SK-N-MC (cell line): ENCODE results near the gene SHISA9.
"Not testable (repeated sequence)": the region's sequence is repeated elsewhere in the genome, so short reads cannot be mapped to it uniquely, and the experiment has no call there.

Experiments used
- DNase-seq: peaks from one replicate; pipeline ENCODE4 v3.0.0-alpha.2; 2011; ENCODE audit warnings: low read depth, low spot score
- H3K27ac ChIP-seq: fragments of 200-600 bp; sonication (generic); 2 replicates; pipeline ENCODE4 v1.5.1; 2016; ENCODE audit warnings: mixed run types
- H3K36me3 ChIP-seq: fragments of 200-600 bp; sonication (generic); 2 replicates; pipeline ENCODE4 v1.6.1; 2017; ENCODE audit warnings: antibody characterized with exemption, low read length, mixed read lengths; ENCODE audit not compliant: insufficient read depth
- H3K4me3 ChIP-seq: fragments of 200-600 bp; sonication (generic); 2 replicates; pipeline ENCODE4 v1.5.1; 2016
- H3K9ac ChIP-seq: fragments of 200-600 bp; sonication (generic); 2 replicates; pipeline ENCODE4 v1.8.0; 2017; ENCODE audit warnings: mixed run types, mixed read lengths; ENCODE audit not compliant: insufficient read length
- H3K9me3 ChIP-seq: fragments of 200-600 bp; sonication (generic); 2 replicates; pipeline ENCODE4 v1.6.1; 2017; ENCODE audit warnings: low read depth, mild to moderate bottlenecking, antibody characterized with exemption, low read length, moderate library complexity, mixed read lengths
- EZH2 ChIP-seq: fragments of 200-600 bp; sonication (generic); IDR thresholded peaks from one replicate; pipeline ENCODE4 v1.6.1; 2017; ENCODE audit warnings: antibody characterized with exemption
- FOXP2 ChIP-seq: optimal IDR thresholded peaks from 2 replicates; pipeline ENCODE3; 2011; ENCODE audit warnings: mild to moderate bottlenecking, moderate library complexity; ENCODE audit not compliant: insufficient read depth; ENCODE audit errors: extremely low read length, control extremely low read depth
- POLR2AphosphoS5 ChIP-seq: IDR thresholded peaks from 2 replicates; pipeline ENCODE4 v1.6.1; 2012; ENCODE audit warnings: mild to moderate bottlenecking, low read depth, low read length, borderline replicate concordance

Gene SHISA9

DNA sequence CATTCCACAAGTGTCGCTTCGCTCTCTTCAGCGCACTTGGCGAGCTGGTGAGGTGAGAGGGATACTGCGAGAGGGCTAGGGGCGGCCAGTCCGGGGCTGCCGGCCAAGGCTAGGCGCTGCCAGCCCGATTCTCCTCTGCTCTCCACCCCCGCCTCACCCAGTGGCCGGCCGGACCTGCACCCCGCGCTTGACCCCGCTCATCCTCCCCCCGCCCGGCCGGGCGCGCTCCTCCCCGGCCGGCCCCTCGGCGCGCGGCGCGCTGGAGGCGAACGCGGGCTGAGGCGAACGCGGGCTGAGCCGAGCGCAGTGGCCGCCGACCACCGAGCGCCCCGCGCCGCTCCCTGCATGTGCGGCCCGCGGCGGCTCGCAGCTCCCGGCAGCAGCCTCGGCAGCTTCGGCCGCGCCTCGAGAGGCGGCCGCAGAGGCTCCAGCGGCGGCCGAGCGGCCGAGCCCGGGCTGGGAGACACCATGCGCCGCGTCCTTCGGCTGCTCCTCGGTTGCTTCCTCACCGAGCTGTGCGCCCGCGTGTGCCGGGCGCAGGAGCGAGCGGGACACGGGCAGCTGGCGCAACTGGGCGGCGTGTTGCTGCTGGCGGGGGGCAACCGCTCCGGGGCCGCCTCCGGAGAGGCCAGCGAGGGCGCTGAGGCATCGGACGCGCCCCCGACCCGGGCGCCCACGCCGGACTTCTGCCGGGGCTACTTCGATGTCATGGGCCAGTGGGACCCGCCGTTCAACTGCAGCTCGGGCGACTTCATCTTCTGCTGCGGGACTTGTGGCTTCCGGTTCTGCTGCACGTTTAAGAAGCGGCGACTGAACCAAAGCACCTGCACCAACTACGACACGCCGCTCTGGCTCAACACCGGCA is at the start of gene SHISA9:
TSS of gene SHISA9 (plus strand) at position 2 of the 865 bp plus-strand sequence.
- no peak for TF ChIP-seq EZH2
- no peak for TF ChIP-seq POLR2AphosphoS5
- no peak for TF ChIP-seq FOXP2
- peak within 1 kb of the TSS; percentile 89 for H3K4me3 ChIP-seq
- no peaks in the 10 kb centered on the region for H3K36me3 ChIP-seq
- no peak for DNase-seq
- H3K9ac ChIP-seq, result peak within 1 kb of the TSS; percentile 72
- no peak within 1 kb of the TSS for H3K27ac ChIP-seq
- H3K9me3 ChIP-seq, result no peaks in the 10 kb centered on the region

DNA sequence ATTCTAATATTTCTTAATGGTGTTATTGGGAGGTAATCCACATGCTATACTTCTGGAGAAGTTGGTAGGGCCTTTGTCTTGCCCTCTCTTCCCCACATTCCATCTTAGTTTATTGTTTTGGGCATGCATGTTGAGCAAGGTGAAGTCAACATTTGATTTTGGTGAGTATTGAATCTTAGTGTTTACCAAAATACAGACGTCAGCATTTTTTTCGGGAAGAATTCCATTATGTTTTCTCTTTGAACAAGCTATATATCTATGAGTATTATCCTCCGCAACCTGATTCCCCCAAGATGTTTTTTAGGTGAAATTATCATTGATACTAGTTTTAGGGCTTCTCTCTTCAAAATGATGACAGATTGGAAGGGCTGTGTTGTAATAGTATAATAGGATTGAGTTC is 47.4 kb upstream of the SHISA9 start:
- TF ChIP-seq EZH2 (no peak), FOXP2 (no peak)
- H3K4me3 ChIP-seq, result no peak overlapping the region
- H3K27ac ChIP-seq, result no peak overlapping the region
- no peak for DNase-seq
- H3K9me3 ChIP-seq, result no peaks in the 10 kb centered on the region
- H3K36me3 ChIP-seq, result no peaks in the 10 kb centered on the region
- no peak overlapping the region for H3K9ac ChIP-seq

DNA sequence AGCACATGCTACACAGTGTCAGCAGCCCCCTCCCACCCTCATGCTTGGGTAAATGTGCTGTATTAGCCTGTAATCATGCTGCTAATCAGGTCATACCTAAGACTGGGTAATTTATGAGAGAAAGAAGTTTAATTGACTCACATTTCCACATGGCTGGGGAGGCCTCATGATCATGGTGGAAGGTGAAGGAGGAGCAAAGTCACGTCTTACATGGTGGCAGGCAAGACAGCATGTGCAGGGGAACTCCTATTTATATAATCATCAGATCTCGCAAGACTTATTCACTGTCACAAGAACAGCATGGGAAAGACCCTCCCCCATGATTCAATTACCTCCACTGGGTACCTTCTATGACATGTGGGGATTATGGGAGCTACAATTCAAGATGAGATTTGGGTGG is 44.0 kb upstream of the SHISA9 start:
- not testable (repeated sequence) for DNase-seq, H3K27ac ChIP-seq, H3K9me3 ChIP-seq, H3K9ac ChIP-seq, H3K36me3 ChIP-seq, H3K4me3 ChIP-seq

DNA sequence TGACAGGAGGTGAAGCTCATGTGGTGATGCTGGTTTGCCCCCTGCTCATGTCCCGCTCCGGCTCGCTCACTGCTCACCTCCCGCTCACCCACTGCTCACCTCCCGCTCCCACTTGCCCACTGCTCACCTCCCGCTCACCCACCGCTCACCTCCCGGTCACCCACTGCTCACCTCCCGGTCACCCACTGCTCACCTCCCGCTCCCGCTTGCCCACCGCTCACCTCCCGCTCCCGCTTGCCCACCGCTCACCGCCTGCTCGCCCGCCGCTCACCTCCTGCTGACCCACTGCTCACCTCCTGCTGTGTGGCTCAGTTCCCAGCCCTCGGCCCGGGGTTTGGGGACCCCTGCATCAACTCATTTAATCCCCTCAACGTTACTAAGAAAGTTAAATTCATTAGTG is 39.1 kb upstream of the SHISA9 start:
- Histone ChIP-seq H3K4me3 (no peak overlapping the region), H3K36me3 (no peaks in the 10 kb centered on the region), H3K9me3 (no peaks in the 10 kb centered on the region), H3K27ac (no peak overlapping the region), H3K9ac (no peak overlapping the region)
- no peak for TF ChIP-seq POLR2AphosphoS5
- no peak for TF ChIP-seq FOXP2
- TF ChIP-seq EZH2, result no peak
- no peak for DNase-seq

DNA sequence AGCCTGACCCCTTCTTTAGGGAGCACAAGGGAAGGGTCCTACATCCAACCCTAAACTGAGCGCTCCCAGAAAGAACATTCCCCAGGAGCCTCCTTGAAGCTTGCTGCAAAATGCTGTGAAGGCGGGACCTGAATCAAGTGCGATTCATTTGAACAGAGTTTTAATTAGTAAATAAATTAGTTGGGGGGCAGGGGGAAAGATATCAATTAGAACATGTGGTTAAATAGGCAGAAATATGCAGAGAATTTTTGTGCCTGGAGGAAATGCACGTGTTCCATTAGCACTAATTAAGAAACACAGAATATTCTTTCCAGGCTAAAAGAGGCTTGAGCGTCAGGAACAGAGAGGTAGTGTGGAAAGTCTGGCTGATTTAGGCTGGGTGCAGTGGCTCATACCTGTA is 38.5 kb upstream of the SHISA9 start:
- DNase-seq, result no peak
- Histone ChIP-seq H3K9me3 (no peaks in the 10 kb centered on the region), H3K36me3 (no peaks in the 10 kb centered on the region), H3K27ac (no peak overlapping the region), H3K4me3 (no peak overlapping the region), H3K9ac (no peak overlapping the region)
- no peak for TF ChIP-seq FOXP2
- TF ChIP-seq EZH2, result no peak
- TF ChIP-seq POLR2AphosphoS5, result no peak

DNA sequence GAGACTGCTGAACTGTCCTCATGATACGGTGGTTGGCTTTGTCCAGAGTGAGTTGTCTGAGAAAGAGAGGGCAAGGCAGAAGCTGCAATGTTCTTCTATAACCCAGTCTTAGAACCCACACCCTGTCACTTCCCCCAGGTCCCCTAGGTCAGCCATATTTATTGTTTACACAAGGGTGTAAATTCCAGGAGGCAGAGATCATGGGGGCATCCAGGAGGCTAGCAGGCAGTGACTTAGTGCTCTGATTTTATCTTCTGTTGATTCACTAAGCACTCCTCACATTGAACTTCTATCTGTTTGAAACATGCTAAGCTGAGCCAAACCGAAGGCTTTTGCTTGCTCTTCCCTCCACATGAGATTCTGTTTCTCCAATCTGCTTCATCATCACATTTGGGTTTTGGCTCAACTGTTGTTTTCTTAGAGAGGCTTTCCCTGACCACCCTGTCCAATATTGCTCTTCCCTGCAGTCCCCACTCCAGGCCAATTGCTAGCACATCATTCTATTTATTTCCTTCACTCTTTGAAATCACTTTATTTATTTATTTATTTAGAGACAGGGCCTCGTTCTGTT is 34.3 kb upstream of the SHISA9 start:
- no peaks in the 10 kb centered on the region for H3K9me3 ChIP-seq
- no peak overlapping the region for H3K4me3 ChIP-seq
- H3K36me3 ChIP-seq, result no peaks in the 10 kb centered on the region
- TF ChIP-seq POLR2AphosphoS5 (no peak), FOXP2 (no peak), EZH2 (no peak)
- DNase-seq, result no peak
- no peak overlapping the region for H3K27ac ChIP-seq
- no peak overlapping the region for H3K9ac ChIP-seq

DNA sequence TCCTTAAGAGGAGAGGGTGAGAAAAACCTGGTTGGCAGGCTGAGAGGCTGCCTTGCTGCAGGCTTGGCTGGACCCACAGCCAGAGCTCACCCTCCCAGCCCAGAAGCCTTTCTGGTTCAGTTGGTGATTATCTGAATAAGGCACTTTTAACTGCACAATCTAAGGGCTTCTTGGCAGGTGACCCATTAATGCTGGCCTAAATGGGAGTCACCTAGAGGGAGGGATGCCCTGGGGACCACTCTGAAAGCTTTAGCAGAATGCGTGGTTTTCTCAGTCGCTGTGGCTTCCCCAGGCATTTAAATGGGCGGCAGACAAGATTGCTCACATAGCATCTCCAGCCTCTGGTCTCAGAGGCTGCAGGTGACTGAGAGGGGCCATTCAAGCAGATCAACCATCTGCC is 33.2 kb upstream of the SHISA9 start:
- Histone ChIP-seq H3K4me3 (no peak overlapping the region), H3K36me3 (no peaks in the 10 kb centered on the region), H3K9ac (no peak overlapping the region), H3K27ac (no peak overlapping the region), H3K9me3 (no peaks in the 10 kb centered on the region)
- DNase-seq, result no peak
- TF ChIP-seq EZH2 (no peak), POLR2AphosphoS5 (no peak), FOXP2 (no peak)

DNA sequence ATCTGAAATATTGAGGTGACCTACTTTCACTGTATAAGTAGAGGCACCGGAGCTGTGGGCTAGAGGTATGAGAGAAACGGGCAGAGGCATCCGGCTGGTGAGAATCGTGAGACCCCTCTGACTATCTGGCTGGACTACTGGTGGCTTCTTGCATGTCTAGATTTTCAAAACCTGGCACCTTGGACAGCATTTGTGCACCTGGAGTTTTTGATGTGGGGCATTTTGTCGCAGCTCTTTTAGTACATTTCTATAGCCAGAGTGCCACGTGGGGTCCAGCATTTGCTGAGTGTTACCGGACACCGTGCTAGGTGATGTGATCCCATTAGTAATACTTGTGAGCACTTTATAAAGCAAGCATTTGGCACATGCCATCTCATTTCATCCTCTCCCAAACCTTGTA is 32.6 kb upstream of the SHISA9 start:
- TF ChIP-seq EZH2, result no peak
- TF ChIP-seq FOXP2, result no peak
- no peak for TF ChIP-seq POLR2AphosphoS5
- H3K9ac ChIP-seq, result no peak overlapping the region

More for the DNA sequence above, 32.6 kb upstream of the SHISA9 start:
- Histone ChIP-seq H3K27ac (no peak overlapping the region), H3K4me3 (no peak overlapping the region), H3K9me3 (no peaks in the 10 kb centered on the region), H3K36me3 (no peaks in the 10 kb centered on the region)
- no peak for DNase-seq
